Mesendoderm (in vitro differentiated cells): ENCODE measurements around the gene SUFU.

Source experiments
- DNase-seq: peaks from one replicate; pipeline ENCODE4 v3.0.0; 2013
- H2AK5ac ChIP-seq: 2 replicates; pipeline ENCODE4 v1.6.1; 2013; ENCODE audit warnings: low read length, inconsistent platforms
- H2BK120ac ChIP-seq: 2 replicates; pipeline ENCODE4 v1.6.1; 2013; ENCODE audit warnings: low read depth, mild to moderate bottlenecking, low read length, moderate library complexity, mixed read lengths
- H2BK15ac ChIP-seq: replicated peaks from 2 replicates; pipeline ENCODE4 v1.6.1; 2013; ENCODE audit warnings: low read depth, mild to moderate bottlenecking, moderate library complexity
- H2BK5ac ChIP-seq: 2 replicates; pipeline ENCODE4 v1.6.1; 2013; ENCODE audit warnings: low read length, inconsistent platforms
- H3K18ac ChIP-seq: 2 replicates; pipeline ENCODE4 v1.6.1; 2013; ENCODE audit warnings: mild to moderate bottlenecking, low read length, mixed read lengths
- H3K23ac ChIP-seq: one replicate; pipeline ENCODE4 v1.6.1; 2013; ENCODE audit warnings: low read length
- H3K27ac ChIP-seq: 2 replicates; pipeline ENCODE4 v1.5.1; 2013; ENCODE audit warnings: low read depth, mild to moderate bottlenecking, inconsistent platforms, low read length, moderate library complexity
- H3K27me3 ChIP-seq: 2 replicates; pipeline ENCODE4 v1.6.1; 2013; ENCODE audit warnings: low read length, control low read depth, mild to moderate bottlenecking, inconsistent platforms; ENCODE audit not compliant: insufficient read depth, poor library complexity
- H3K36me3 ChIP-seq: 2 replicates; pipeline ENCODE4 v1.6.1; 2013; ENCODE audit warnings: low read length, inconsistent platforms; ENCODE audit not compliant: control insufficient read depth, insufficient read depth
- H3K4ac ChIP-seq: one replicate; pipeline ENCODE4 v1.6.1; 2013; ENCODE audit warnings: low read depth, mild to moderate bottlenecking, low read length, moderate library complexity
- H3K4me1 ChIP-seq: 2 replicates; pipeline ENCODE4 v1.6.1; 2013; ENCODE audit warnings: low read depth, low read length, inconsistent platforms; ENCODE audit not compliant: control insufficient read depth
- H3K4me2 ChIP-seq: 2 replicates; pipeline ENCODE4 v1.6.1; 2013; ENCODE audit warnings: low read length
- H3K4me3 ChIP-seq: 2 replicates; pipeline ENCODE4 v1.5.1; 2013; ENCODE audit warnings: mild to moderate bottlenecking, low read length
- H3K56ac ChIP-seq: one replicate; pipeline ENCODE4 v1.6.1; 2013; ENCODE audit warnings: low read length
- H3K79me1 ChIP-seq: 2 replicates; pipeline ENCODE4 v1.6.1; 2013; ENCODE audit warnings: low read length, inconsistent platforms
- H3K79me2 ChIP-seq: 2 replicates; pipeline ENCODE4 v1.6.1; 2013; ENCODE audit warnings: mild to moderate bottlenecking, low read length; ENCODE audit not compliant: control insufficient read depth, insufficient read depth
- H3K9ac ChIP-seq: 2 replicates; pipeline ENCODE4 v1.6.1; 2013; ENCODE audit warnings: low read length, inconsistent platforms
- H4K5ac ChIP-seq: one replicate; pipeline ENCODE4 v1.6.1; 2013; ENCODE audit warnings: low read length
- H4K8ac ChIP-seq: one replicate; pipeline ENCODE4 v1.6.1; 2013; ENCODE audit warnings: low read depth, mild to moderate bottlenecking, control low read depth, low read length, moderate library complexity
- WGBS: extraction: QIAGEN DNeasy Blood & Tissue Kit; methylation state at CpG from one replicate; pipeline ENCODE4 v1.1.7; 2013; ENCODE audit warnings: low lambda C conversion rate, missing lambda C conversion rate; ENCODE audit not compliant: insufficient coverage; ENCODE audit errors: extremely low coverage; 5-methylcytosine and 5-hydroxymethylcytosine counted together

Gene SUFU

GRCh38 chr10:102581401-102581800 lies 77.6 kb downstream of the SUFU start:
- Histone ChIP-seq H3K4me3 (no peak overlapping the region), H3K18ac (no peak overlapping the region)

DNA sequence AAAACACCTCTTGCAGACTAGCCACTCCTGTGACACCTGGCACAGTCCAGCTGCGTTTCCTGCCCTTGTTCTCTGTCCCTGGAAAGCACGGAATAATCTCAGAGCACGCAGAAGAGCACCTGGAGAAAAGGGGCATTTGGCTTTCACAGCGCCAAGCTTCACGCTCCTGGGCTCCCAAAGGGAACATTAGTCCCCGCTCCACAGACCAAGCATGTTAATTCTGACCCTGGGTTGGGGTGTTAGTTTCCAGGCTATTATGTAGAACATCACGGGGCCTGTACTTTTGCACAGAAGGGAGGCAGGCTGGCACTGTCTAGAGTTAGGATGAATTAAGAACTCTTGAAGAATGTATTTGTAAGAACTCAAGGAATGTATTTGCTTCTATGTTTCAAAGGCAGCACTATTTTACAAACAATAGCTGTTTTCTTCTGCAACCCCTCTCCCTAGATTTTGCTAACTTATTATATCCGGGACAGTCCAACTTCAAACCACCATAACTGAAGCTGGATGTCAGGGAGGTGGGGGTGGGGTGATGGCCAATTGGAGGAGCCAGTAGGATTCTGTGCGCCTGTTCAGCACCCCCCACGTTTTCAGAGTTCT lies 78.3 kb downstream of the SUFU start:
- no peaks in the 10 kb centered on the region for H3K79me1 ChIP-seq
- H2BK5ac ChIP-seq, result no peak overlapping the region
- no peak overlapping the region for H3K9ac ChIP-seq
- no peaks in the 10 kb centered on the region for H3K4me1 ChIP-seq
- no peak overlapping the region for H3K18ac ChIP-seq
- no peaks in the 10 kb centered on the region for H3K27me3 ChIP-seq
- no peak overlapping the region for H3K56ac ChIP-seq
- H3K4me2 ChIP-seq, result no peak overlapping the region
- DNase-seq, result no peak
- H3K79me2 ChIP-seq, result no peaks in the 10 kb centered on the region
- no CpG with 5 or more reads among the region's 10 CpGs for WGBS
- H4K5ac ChIP-seq, result no peak overlapping the region
- H4K8ac ChIP-seq, result no peak overlapping the region
- no peak overlapping the region for H3K27ac ChIP-seq
- no peak overlapping the region for H3K23ac ChIP-seq
- no peak overlapping the region for H3K4ac ChIP-seq
- H3K4me3 ChIP-seq, result no peak overlapping the region
- H3K36me3 ChIP-seq, result no peaks in the 10 kb centered on the region
- H2BK15ac ChIP-seq, result no peak overlapping the region
- no peak overlapping the region for H2AK5ac ChIP-seq
- H2BK120ac ChIP-seq, result no peak overlapping the region

More at GRCh38 chr10:102581401-102581800, 77.6 kb downstream of the SUFU start:
- Histone ChIP-seq H4K8ac (no peak overlapping the region), H2BK15ac (no peak overlapping the region), H3K79me2 (no peaks in the 10 kb centered on the region), H3K79me1 (no peaks in the 10 kb centered on the region), H3K27ac (no peak overlapping the region), H2AK5ac (no peak overlapping the region), H3K36me3 (no peaks in the 10 kb centered on the region), H2BK5ac (no peak overlapping the region), H3K9ac (no peak overlapping the region), H3K56ac (no peak overlapping the region), H3K4me1 (no peaks in the 10 kb centered on the region), H3K4ac (no peak overlapping the region), H3K27me3 (no peaks in the 10 kb centered on the region), H3K4me2 (no peak overlapping the region), H3K23ac (no peak overlapping the region), H2BK120ac (no peak overlapping the region), H4K5ac (no peak overlapping the region)
- no CpG with 5 or more reads among the region's 8 CpGs for whole genome bisulfite sequencing
- no peak for DNase-seq

DNA sequence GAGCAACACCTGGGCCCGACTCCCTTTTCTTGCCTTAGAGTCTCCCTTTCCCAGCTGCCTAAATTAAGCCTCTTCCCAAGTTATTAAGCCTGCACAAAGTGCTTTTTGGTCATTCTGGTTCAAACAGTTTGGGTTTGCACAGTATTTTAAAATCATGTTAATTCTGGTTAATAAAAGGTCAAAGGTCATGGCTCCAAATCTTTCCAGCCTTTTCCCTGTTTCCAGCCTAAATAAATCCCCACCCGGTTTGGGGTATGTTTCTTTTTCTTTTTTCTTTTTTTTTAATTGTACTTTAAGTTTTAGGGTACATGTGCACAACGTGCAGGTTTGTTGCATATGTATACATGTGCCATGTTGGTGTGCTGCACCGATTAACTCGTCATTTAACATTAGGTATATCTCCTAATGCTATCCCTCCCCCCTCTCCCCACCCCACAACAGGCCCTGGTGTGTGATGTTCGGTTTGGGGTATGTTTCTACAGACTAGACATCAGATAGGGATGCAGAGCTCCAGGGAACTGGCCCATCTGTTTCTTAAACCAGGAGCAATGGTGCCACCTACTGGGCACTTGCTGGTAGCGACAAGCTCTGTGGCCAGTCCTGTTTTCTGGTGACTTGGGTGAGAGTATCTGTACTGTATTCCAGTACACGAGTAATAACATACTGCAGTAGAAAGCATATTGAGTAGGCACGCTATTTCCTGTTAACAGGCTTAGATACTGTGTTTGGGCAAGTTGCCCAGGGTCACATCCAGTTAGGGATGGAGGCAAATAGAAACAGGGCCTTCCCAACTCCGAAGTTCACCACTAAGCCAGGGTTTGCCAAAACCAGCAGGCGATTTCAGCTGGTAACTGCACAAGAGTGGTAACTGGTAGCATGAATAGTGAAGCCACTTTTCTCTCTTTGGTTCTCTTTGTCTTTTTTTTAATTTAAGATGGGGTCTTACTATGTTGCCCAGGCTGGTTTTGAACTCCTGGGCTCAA lies 80.0 kb downstream of the SUFU start:
- H3K27ac ChIP-seq, result no peak overlapping the region
- WGBS, result no CpG with 5 or more reads among the region's 11 CpGs

GRCh38 chr10:102585026-102585425 lies 81.3 kb downstream of the SUFU start:
- Histone ChIP-seq H4K8ac (no peak overlapping the region), H3K36me3 (no peaks in the 10 kb centered on the region), H2BK15ac (no peak overlapping the region), H3K4me2 (no peak overlapping the region), H2BK120ac (no peak overlapping the region), H3K4me1 (no peaks in the 10 kb centered on the region), H3K27ac (no peak overlapping the region), H3K23ac (no peak overlapping the region), H3K4me3 (no peak overlapping the region), H4K5ac (no peak overlapping the region), H3K79me1 (no peaks in the 10 kb centered on the region), H3K4ac (no peak overlapping the region), H2AK5ac (no peak overlapping the region), H3K9ac (no peak overlapping the region), H3K18ac (no peak overlapping the region), H2BK5ac (no peak overlapping the region), H3K27me3 (no peaks in the 10 kb centered on the region), H3K56ac (no peak overlapping the region), H3K79me2 (no peaks in the 10 kb centered on the region)
- no CpG with 5 or more reads among the region's 1 CpG for WGBS
- DNase-seq, result no peak

More for the DNA sequence above, 80.0 kb downstream of the SUFU start:
- no peaks in the 10 kb centered on the region for H3K27me3 ChIP-seq
- H3K4me2 ChIP-seq, result no peak overlapping the region
- H2AK5ac ChIP-seq, result no peak overlapping the region
- no peak overlapping the region for H3K56ac ChIP-seq
- no peaks in the 10 kb centered on the region for H3K4me1 ChIP-seq
- H3K23ac ChIP-seq, result no peak overlapping the region
- H3K79me1 ChIP-seq, result no peaks in the 10 kb centered on the region
- DNase-seq, result peak; percentile 88
- H3K18ac ChIP-seq, result no peak overlapping the region
- no peak overlapping the region for H3K4me3 ChIP-seq
- no peak overlapping the region for H4K5ac ChIP-seq
- no peak overlapping the region for H3K9ac ChIP-seq
- no peak overlapping the region for H3K4ac ChIP-seq
- no peaks in the 10 kb centered on the region for H3K36me3 ChIP-seq
- H3K79me2 ChIP-seq, result no peaks in the 10 kb centered on the region
- H2BK15ac ChIP-seq, result no peak overlapping the region
- no peak overlapping the region for H4K8ac ChIP-seq
- no peak overlapping the region for H2BK120ac ChIP-seq
- H2BK5ac ChIP-seq, result no peak overlapping the region

DNA sequence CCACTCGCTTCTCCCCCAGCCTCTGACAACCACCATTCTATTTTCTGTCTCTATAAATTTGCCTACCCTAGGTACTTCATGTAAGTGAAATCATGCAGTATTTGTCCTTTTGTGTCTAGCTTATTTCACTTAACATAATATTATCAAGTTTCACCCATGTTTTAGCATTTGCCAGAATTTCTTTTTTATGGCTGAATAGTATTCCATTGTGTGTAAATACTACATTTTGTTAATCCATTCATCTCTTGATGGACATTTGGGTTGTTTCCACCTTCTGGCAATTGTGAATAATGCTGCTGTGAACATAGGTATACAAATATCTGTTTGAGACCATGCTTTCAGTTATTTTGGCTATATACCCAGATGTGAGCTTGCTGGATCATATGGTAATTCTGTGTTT lies 83.1 kb downstream of the SUFU start:
- no peak overlapping the region for H3K27ac ChIP-seq
- DNase-seq, result no peak
- H3K4me1 ChIP-seq, result no peaks in the 10 kb centered on the region
- no peak overlapping the region for H4K5ac ChIP-seq
- H3K23ac ChIP-seq, result no peak overlapping the region
- no peaks in the 10 kb centered on the region for H3K36me3 ChIP-seq
- no peaks in the 10 kb centered on the region for H3K79me1 ChIP-seq
- no peaks in the 10 kb centered on the region for H3K27me3 ChIP-seq
- H3K18ac ChIP-seq, result no peak overlapping the region
- no peak overlapping the region for H4K8ac ChIP-seq
- H3K4me3 ChIP-seq, result no peak overlapping the region
- no peak overlapping the region for H3K56ac ChIP-seq
- no peak overlapping the region for H2BK120ac ChIP-seq
- no peak overlapping the region for H2BK5ac ChIP-seq
- H3K4ac ChIP-seq, result no peak overlapping the region
- no peak overlapping the region for H3K9ac ChIP-seq
- no peak overlapping the region for H2AK5ac ChIP-seq
- no peak overlapping the region for H3K4me2 ChIP-seq
- no peaks in the 10 kb centered on the region for H3K79me2 ChIP-seq
- no CpG with 5 or more reads among the region's 1 CpG for WGBS
- H2BK15ac ChIP-seq, result no peak overlapping the region
